Right lobe of liver (tissue), 4 donors: ENCODE measurements around the gene KRTAP5-4.
"Not testable (repeated sequence)": the region's sequence is repeated elsewhere in the genome, so short reads cannot be mapped to it uniquely, and the experiment has no call there.

Experiments
- POLR2A ChIP-seq: fragments of 450-650 bp; IDR thresholded peaks from one replicate; pipeline ENCODE4 v1.6.1; 2017; ENCODE audit warnings: antibody characterized with exemption, mild to moderate bottlenecking
- TF ChIP-seq, protein P1 (sequence below), 4 donors: fragments of 200-600 bp in 3 of 4; fragments of 450-650 bp in 1 of 4; IDR thresholded peaks; one replicate each; pipeline versions ENCODE4 v1.5.1 to v1.8.0; 2016 to 2022; ENCODE audit warnings: antibody characterized with exemption in 4 of 4, mild to moderate bottlenecking in 2 of 4
- donor health status: DM: no; HTN: no; CAD: no.
- donor health status: DM: no; HTN: no; CAD: no.
- donor health status: DM: no; HTN: yes; CAD: no.

- TF ChIP-seq, protein P1, sequence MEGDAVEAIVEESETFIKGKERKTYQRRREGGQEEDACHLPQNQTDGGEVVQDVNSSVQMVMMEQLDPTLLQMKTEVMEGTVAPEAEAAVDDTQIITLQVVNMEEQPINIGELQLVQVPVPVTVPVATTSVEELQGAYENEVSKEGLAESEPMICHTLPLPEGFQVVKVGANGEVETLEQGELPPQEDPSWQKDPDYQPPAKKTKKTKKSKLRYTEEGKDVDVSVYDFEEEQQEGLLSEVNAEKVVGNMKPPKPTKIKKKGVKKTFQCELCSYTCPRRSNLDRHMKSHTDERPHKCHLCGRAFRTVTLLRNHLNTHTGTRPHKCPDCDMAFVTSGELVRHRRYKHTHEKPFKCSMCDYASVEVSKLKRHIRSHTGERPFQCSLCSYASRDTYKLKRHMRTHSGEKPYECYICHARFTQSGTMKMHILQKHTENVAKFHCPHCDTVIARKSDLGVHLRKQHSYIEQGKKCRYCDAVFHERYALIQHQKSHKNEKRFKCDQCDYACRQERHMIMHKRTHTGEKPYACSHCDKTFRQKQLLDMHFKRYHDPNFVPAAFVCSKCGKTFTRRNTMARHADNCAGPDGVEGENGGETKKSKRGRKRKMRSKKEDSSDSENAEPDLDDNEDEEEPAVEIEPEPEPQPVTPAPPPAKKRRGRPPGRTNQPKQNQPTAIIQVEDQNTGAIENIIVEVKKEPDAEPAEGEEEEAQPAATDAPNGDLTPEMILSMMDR (IDR thresholded peaks at IDR 0.05): not testable (repeated sequence)
- not testable (repeated sequence) for TF ChIP-seq POLR2A
Observed at GRCh38 chr11:1601663-1602062, 20.3 kb downstream of the KRTAP5-4 start.
